Measurements from ENCODE around the gene GREB1L.

- TF ChIP-seq CTCF (IDR thresholded peaks at IDR 0.05) (no peak), EZH2 (IDR thresholded peaks at IDR 0.05; ENCODE audit: borderline replicate concordance, insufficient read depth, low read depth, low read length, poor library complexity, severe bottlenecking) (no peak)
These were observed 296.2 kb downstream of the GREB1L start for GRCh38 chr18:21538230-21538629.

All from B cell (primary cell).